T-helper 2 cell treated with Interferon-gamma antibody and Interleukin-4, amounts not matched to agents 100 ng/mL and 5 ng/mL, for 36 hours (primary cell): ENCODE measurements around the gene TRIM15. TPM values are rescaled to one million over a fixed set of nuclear protein-coding genes. Genes with fewer than 3 reads are reported as not detected.

Experiments
- total RNA-seq: library from RNA; stranded (reverse); gene quantifications from 2 replicates; pipeline ENCODE4 v1.2.3, GENCODE V29; 2022

Gene TRIM15
- total RNA-seq, 1 donor from 2014 or later = 0.25 TPM

Other genes with a start within 250 kb of the TRIM15 start
- 1,695 and 1,705 TPM in 2 replicates for gene HLA-A, start 221.0 kb upstream of the TRIM15 start, total RNA-seq
- gene POLR1H, start 102.3 kb upstream of the TRIM15 start, total RNA-seq = 69.6 and 72.2 TPM in 2 replicates
- gene PPP1R11, start 96.3 kb upstream of the TRIM15 start, total RNA-seq = 57.0 and 59.6 TPM in 2 replicates
- gene RNF39, start 87.8 kb upstream of the TRIM15 start, total RNA-seq = not detected in 2 replicates
- gene TRIM31, start 50.5 kb upstream of the TRIM15 start, total RNA-seq = not detected in 2 replicates
- gene TRIM40, start 27.4 kb upstream of the TRIM15 start, total RNA-seq = not detected in 2 replicates
- 0.05 TPM in 1 of 2 replicates, not detected in the other for gene TRIM10, start 2.3 kb upstream of the TRIM15 start, total RNA-seq
- gene TRIM26, start 49.9 kb downstream of the TRIM15 start, total RNA-seq = 70.8 and 71.7 TPM in 2 replicates
- 11.2 and 11.6 TPM in 2 replicates for gene TRIM39, start 163.4 kb downstream of the TRIM15 start, total RNA-seq
- gene RPP21, start 181.6 kb downstream of the TRIM15 start, total RNA-seq = 37.2 and 46.7 TPM in 2 replicates